WI38 (cell line): ENCODE data around the gene FRMD4B.

ENCODE experiments used
- H3K4me3 ChIP-seq: 2 replicates; pipeline ENCODE4 v1.5.1; 2011; ENCODE audit warnings: low read depth, mild to moderate bottlenecking, control low read depth, low read length
- TF ChIP-seq, protein P1 (sequence below): IDR thresholded peaks from 2 replicates; pipeline ENCODE4 v1.5.1; 2012; ENCODE audit warnings: low read depth, mild to moderate bottlenecking, control low read depth, low read length

FRMD4B gene

DNA sequence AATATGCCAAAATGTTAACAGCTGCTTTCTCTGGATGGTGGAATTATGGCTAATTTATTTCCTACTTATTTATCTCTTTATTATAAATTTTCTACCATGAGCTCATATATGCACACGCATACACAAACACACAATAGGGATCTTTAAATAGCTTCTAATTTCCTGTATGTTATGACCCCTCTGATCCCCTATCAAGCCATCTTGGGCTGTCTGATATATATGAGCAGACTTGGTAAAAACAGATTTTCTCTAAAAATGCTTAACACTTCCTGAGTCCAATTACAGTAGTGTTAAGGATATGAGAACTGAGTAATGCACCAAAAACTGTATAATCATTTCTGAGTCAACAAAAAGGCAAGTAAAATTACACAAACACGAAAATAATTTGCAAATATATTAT, 211.4 kb downstream of the FRMD4B start:
- TF ChIP-seq, protein P1, sequence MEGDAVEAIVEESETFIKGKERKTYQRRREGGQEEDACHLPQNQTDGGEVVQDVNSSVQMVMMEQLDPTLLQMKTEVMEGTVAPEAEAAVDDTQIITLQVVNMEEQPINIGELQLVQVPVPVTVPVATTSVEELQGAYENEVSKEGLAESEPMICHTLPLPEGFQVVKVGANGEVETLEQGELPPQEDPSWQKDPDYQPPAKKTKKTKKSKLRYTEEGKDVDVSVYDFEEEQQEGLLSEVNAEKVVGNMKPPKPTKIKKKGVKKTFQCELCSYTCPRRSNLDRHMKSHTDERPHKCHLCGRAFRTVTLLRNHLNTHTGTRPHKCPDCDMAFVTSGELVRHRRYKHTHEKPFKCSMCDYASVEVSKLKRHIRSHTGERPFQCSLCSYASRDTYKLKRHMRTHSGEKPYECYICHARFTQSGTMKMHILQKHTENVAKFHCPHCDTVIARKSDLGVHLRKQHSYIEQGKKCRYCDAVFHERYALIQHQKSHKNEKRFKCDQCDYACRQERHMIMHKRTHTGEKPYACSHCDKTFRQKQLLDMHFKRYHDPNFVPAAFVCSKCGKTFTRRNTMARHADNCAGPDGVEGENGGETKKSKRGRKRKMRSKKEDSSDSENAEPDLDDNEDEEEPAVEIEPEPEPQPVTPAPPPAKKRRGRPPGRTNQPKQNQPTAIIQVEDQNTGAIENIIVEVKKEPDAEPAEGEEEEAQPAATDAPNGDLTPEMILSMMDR: no peak
- no peak overlapping the region for H3K4me3 ChIP-seq

DNA sequence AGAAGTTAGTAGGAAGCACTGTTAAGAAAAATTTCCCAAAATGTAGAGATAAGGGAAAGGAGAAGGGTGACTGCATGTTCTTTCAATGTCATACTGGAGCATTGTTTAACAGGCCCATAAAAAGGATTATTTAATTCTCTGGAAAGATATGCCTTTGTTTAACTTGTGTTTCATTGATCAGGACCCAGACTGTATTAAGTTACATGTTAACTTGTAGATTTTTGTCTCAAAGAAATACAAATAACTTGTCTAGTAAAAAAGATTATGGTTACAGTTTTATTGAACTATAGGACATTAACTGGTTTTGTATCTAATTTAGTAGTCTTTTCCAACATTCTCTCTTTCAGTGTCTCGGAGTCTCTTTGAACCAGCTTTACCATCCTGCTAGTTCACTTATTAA, 213.8 kb downstream of the FRMD4B start:
- no peak overlapping the region for H3K4me3 ChIP-seq
- TF ChIP-seq, protein P1: no peak

DNA sequence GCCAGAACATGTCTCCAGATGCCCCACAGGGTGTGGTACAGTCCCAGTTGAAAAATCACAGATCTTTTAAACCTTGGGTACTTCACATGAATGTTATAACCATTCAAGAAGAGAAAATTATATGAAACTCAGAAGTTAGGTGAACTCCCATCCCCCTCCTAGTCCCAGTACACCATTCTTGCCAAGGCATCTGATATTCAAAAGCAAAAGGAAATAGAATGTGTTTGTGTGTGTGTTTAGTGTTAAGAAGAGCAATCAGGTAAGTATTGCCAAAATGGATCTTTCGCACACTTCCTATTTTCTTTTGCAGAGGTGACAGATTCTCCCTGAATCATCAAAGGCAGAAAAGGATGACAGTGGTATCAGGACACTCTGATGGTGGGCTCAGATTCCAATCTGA, 219.4 kb downstream of the FRMD4B start:
- H3K4me3 ChIP-seq: no peak overlapping the region
- TF ChIP-seq, protein P1: no peak

DNA sequence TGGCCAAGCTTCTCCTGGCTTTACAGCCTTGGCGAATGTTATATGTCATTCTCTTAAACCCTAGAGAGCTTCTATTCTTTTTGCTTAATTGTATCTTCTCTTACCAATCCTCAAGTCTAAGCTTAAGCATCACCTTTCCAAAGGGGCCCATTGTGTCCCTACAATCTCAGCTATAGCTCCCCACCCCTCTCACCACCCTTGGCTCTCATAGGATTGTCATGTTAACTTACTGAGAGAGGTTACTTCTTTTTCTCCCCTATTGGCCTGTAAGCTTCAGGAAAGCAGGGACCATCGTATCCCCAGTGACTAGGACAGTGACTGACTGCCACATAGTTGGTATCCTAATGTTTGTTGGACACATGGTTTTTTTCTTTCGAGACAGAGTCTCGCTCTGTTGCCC, 220.1 kb downstream of the FRMD4B start:
- no peak overlapping the region for H3K4me3 ChIP-seq
- TF ChIP-seq, protein P1: no peak

DNA sequence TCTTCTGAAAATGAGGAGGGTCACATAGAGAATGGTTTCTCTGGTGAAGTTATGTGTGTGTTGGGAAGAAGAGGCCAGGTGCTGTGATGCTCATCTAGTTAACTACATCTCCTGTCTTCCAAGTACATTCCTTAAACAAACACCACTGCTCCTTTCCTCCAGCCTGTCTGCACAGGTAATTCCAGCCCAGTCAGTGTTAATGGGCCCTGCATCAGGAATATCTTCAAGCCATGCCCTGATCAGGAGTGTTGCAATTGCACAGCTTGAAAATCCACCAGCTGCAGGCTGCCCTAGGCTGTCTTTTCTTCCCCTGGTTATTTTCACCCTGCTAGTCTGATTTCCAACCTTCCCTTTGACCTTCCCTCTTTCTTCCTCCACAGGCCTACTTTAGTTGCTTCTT, 221.6 kb downstream of the FRMD4B start:
- TF ChIP-seq, protein P1: no peak
- no peak overlapping the region for H3K4me3 ChIP-seq

DNA sequence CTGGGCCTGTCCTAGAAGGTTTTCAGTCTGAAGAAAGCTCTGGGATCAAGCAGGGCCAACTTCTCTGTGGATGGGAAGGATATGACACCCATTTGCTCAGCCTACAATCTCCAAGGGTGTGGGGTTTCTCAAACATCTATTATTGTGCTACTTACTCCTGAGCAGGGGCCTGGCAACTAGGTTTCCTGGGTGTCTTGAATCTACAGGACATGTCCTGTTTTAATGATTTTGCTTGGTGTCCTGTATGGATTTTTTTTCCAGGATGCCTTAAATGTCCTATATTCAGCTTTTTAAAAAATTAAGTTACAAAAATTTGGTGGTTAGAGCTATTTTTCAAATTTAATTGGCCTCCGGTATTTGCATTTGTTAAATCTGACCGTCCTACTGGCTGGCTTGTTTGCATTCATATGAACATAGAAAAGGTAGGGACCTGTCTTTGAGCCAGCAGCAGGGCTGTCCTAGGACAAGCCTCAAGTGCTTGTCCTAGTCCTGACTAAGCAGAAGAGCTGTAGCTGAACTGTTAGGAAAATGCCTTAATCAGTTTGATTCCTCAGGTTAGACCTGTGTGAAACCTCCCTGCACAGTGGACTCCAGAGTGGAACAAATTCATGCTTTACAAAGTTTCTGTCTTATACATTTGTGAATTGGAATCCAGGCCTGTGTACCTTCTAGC, 223.4 kb downstream of the FRMD4B start:
- TF ChIP-seq, protein P1: no peak
- H3K4me3 ChIP-seq: no peak overlapping the region

DNA sequence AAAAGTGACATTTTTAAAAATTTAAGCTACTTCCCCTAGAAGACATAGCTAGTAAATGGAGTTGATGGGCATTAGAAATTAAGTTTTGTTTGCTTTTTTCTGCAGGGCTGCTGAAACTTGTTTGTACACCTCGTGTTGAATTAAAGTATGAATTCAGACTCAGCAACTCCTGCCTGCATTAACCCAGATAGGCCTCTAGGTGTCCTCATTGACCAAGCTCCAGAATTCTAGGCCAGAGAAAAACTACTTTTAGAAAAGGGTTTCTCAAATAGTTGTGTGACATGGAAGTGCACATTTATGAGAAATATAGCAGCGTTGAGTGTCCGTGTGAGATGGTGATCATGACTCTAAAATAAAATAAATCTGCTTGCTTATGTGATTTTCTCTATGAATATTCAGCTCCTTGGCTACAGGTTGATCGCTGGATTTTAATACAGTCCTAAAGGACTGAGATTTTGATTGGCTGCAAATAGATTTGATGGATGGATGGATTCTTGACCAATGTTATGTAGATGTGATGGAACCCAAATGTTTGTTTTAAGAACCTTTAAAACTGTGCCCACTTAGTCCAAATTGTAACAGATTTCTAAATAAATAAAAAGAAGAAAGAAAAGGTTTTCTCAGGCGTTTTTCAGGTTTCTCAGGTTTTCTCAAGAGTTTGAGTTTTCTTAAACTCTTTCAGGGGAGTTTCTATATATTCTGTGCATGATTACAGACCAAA, 224.1 kb downstream of the FRMD4B start:
- H3K4me3 ChIP-seq: no peak overlapping the region
- TF ChIP-seq, protein P1: peak; percentile 91
